Smooth muscle cell (in vitro differentiated cells): ENCODE measurements around the gene DBX1. TPM values are rescaled to one million over a fixed set of nuclear protein-coding genes. Genes with fewer than 3 reads are reported as not detected.

ENCODE experiments used
- DNase-seq: peaks from one replicate; lab custom pipeline; 2025; ENCODE audit not compliant: unreplicated experiment; lab: John Stamatoyannopoulos, UW
- H2AFZ ChIP-seq: fragments of 200-600 bp; sonication (generic); 2 replicates; pipeline ENCODE4 v1.6.0; 2016; ENCODE audit warnings: antibody characterized with exemption, low read depth, mild to moderate bottlenecking
- H3F3A ChIP-seq: fragments of 200-600 bp; sonication (generic); 2 replicates; pipeline ENCODE4 v1.6.0; 2017; ENCODE audit warnings: antibody characterized with exemption, low read depth
- H3K27ac ChIP-seq: fragments of 200-600 bp; sonication (generic); 2 replicates; pipeline ENCODE4 v1.5.1; 2016; ENCODE audit warnings: low read depth, mild to moderate bottlenecking
- H3K27me3 ChIP-seq: fragments of 200-600 bp; sonication (generic); 2 replicates; pipeline ENCODE4 v1.6.1; 2016; ENCODE audit warnings: low read depth, mild to moderate bottlenecking
- H3K36me3 ChIP-seq: fragments of 200-600 bp; sonication (generic); 2 replicates; pipeline ENCODE4 v1.5.1; 2016; ENCODE audit warnings: low read depth
- H3K4me1 ChIP-seq: fragments of 200-600 bp; sonication (generic); 2 replicates; pipeline ENCODE4 v1.5.1; 2016; ENCODE audit warnings: low read depth
- H3K4me2 ChIP-seq: fragments of 200-600 bp; sonication (generic); 2 replicates; pipeline ENCODE4 v1.6.0; 2016; ENCODE audit warnings: mild to moderate bottlenecking
- H3K4me3 ChIP-seq: fragments of 200-600 bp; sonication (generic); 2 replicates; pipeline ENCODE4 v1.5.1; 2016; ENCODE audit warnings: mild to moderate bottlenecking
- H3K79me2 ChIP-seq: fragments of 200-600 bp; sonication (generic); 2 replicates; pipeline ENCODE4 v1.6.0; 2016; ENCODE audit warnings: low read depth, mild to moderate bottlenecking
- H3K9ac ChIP-seq: fragments of 200-600 bp; sonication (generic); 2 replicates; pipeline ENCODE4 v1.6.0; 2016; ENCODE audit warnings: low read depth
- H3K9me3 ChIP-seq: fragments of 200-600 bp; sonication (generic); replicated peaks from 2 replicates; pipeline ENCODE4 v1.5.1; 2016; ENCODE audit warnings: low read depth
- H4K20me1 ChIP-seq: fragments of 200-600 bp; sonication (generic); 2 replicates; pipeline ENCODE4 v1.6.0; 2016; ENCODE audit warnings: low read depth
- CTCF ChIP-seq: fragments of 200-600 bp; sonication (generic); IDR thresholded peaks from 2 replicates; pipeline ENCODE4 v1.5.1; 2017; ENCODE audit warnings: borderline replicate concordance, mild to moderate bottlenecking, antibody characterized with exemption; ENCODE audit not compliant: insufficient read depth, poor library complexity, severe bottlenecking
- WGBS: methylation state at CpG from one replicate; pipeline ENCODE4 v1.1.7; 2016; ENCODE audit warnings: low lambda C conversion rate; 5-methylcytosine and 5-hydroxymethylcytosine counted together
- polyA plus RNA-seq: library from polyadenylated mRNA; unstranded; fragments of >200 nt; fragmentation: Nextera tagmentation; extraction: Ambion mirVana; gene quantifications from 2 replicates; pipeline ENCODE4 v1.2.1, GENCODE V29; 2016
- total RNA-seq: library from RNA; depleted of rRNA; stranded (reverse); fragments of >200 nt; gene quantifications from 2 replicates; pipeline ENCODE4 v1.2.3, GENCODE V29; 2014

Gene DBX1
- total and polyA plus RNA-seq, 2 experiments from 2014 or later, result not detected

- H3K36me3 ChIP-seq, result no peaks in the 10 kb centered on the region
- H3F3A ChIP-seq, result no peaks in the 10 kb centered on the region
- no peak overlapping the region for H3K4me3 ChIP-seq
- no peak overlapping the region for H3K9ac ChIP-seq
- no peaks in the 10 kb centered on the region for H3K27me3 ChIP-seq
- H3K4me1 ChIP-seq, result no peaks in the 10 kb centered on the region
- H2AFZ ChIP-seq, result no peak overlapping the region
- WGBS, result 85% methylated on average over 7 of the region's 7 CpGs
- no peak for DNase-seq
- H3K4me2 ChIP-seq, result no peak overlapping the region
- H3K79me2 ChIP-seq, result no peaks in the 10 kb centered on the region
- no peak for TF ChIP-seq CTCF
- no peaks in the 10 kb centered on the region for H3K9me3 ChIP-seq
- H3K27ac ChIP-seq, result no peak overlapping the region
- H4K20me1 ChIP-seq, result no peaks in the 10 kb centered on the region
These were observed 39.9 kb downstream of the DBX1 start for GRCh38 chr11:20120134-20120925.

- TF ChIP-seq CTCF, result no peak
- no peak overlapping the region for H3K4me3 ChIP-seq
- no peaks in the 10 kb centered on the region for H3K4me1 ChIP-seq
- no peak overlapping the region for H3K27ac ChIP-seq
- H3K79me2 ChIP-seq, result no peaks in the 10 kb centered on the region
- no peaks in the 10 kb centered on the region for H3K27me3 ChIP-seq
- WGBS, result 97% methylated on average over 12 of the region's 12 CpGs
- no peaks in the 10 kb centered on the region for H3F3A ChIP-seq
- no peaks in the 10 kb centered on the region for H3K9me3 ChIP-seq
- H3K9ac ChIP-seq, result no peak overlapping the region
- H2AFZ ChIP-seq, result no peak overlapping the region
- H3K36me3 ChIP-seq, result no peaks in the 10 kb centered on the region
- no peak for DNase-seq
- no peaks in the 10 kb centered on the region for H4K20me1 ChIP-seq
- H3K4me2 ChIP-seq, result no peak overlapping the region
These were observed 41.0 kb downstream of the DBX1 start for GRCh38 chr11:20119315-20119714.

GRCh38 chr11:20118209-20118608 is 42.1 kb downstream of the DBX1 start:
- H3K9ac ChIP-seq, result no peak overlapping the region
- H3K27me3 ChIP-seq, result no peaks in the 10 kb centered on the region
- peaks cover 7% of the 10 kb centered on the region for H3K79me2 ChIP-seq
- DNase-seq, result no peak
- H3K36me3 ChIP-seq, result no peaks in the 10 kb centered on the region
- H3K4me1 ChIP-seq, result no peaks in the 10 kb centered on the region
- no peak overlapping the region for H3K4me3 ChIP-seq
- TF ChIP-seq CTCF, result no peak
- no peak overlapping the region for H2AFZ ChIP-seq
- H4K20me1 ChIP-seq, result no peaks in the 10 kb centered on the region
- no peaks in the 10 kb centered on the region for H3F3A ChIP-seq
- no peaks in the 10 kb centered on the region for H3K9me3 ChIP-seq
- H3K27ac ChIP-seq, result no peak overlapping the region
- whole genome bisulfite sequencing, result 97% methylated on average over 15 of the region's 15 CpGs
- no peak overlapping the region for H3K4me2 ChIP-seq

- no peaks in the 10 kb centered on the region for H3K9me3 ChIP-seq
- H3K4me2 ChIP-seq, result no peak overlapping the region
- H3K27ac ChIP-seq, result no peak overlapping the region
- H3K79me2 ChIP-seq, result peaks cover 7% of the 10 kb centered on the region
- no peaks in the 10 kb centered on the region for H4K20me1 ChIP-seq
- H3K36me3 ChIP-seq, result no peaks in the 10 kb centered on the region
- H3K9ac ChIP-seq, result no peak overlapping the region
- no peak for DNase-seq
- no peaks in the 10 kb centered on the region for H3K27me3 ChIP-seq
- no peaks in the 10 kb centered on the region for H3F3A ChIP-seq
- no peak overlapping the region for H2AFZ ChIP-seq
- TF ChIP-seq CTCF, result no peak
- no peak overlapping the region for H3K4me3 ChIP-seq
- no peaks in the 10 kb centered on the region for H3K4me1 ChIP-seq
- WGBS, result 91% methylated on average over 5 of the region's 5 CpGs
These were observed 43.0 kb downstream of the DBX1 start for GRCh38 chr11:20117291-20117690.
